IMR-90 (cell line): ENCODE data around the gene PSRC1. TPM values are rescaled to one million over a fixed set of nuclear protein-coding genes. Genes with fewer than 3 reads are reported as not detected.

Source experiments
- ATAC-seq: fragments of 200-7000 bp; cut with Tn5 transposase; 2 replicates; pipeline ENCODE4 v1.9.1; 2020; ENCODE audit warnings: low read depth, mild to moderate bottlenecking, moderate library complexity
- BruUV-seq: library from RNA; stranded (reverse); fragments of 400-500 nt; replicated peaks from 2 replicates; lab custom pipeline; 2021; lab: Mats Ljungman, UMichigan
- CTCF ChIA-PET: fragments of 300-600 bp; formaldehyde crosslinking; extraction: SDS; loops from one replicate; lab custom pipeline; 2021; ENCODE audit warnings: antibody characterized with exemption; lab: Yijun Ruan, JAX
- POLR2A ChIA-PET: fragments of 300-600 bp; sonication (Branson Sonifier 250); formaldehyde crosslinking; loops from one replicate; lab custom pipeline; 2022; ENCODE audit warnings: antibody characterized with exemption; ENCODE audit not compliant: unreplicated experiment; lab: Charles Lee
- DNase-seq: peaks from one replicate; pipeline ENCODE4 v3.0.0; 2013
- H2AFZ ChIP-seq: replicated peaks from 2 replicates; pipeline ENCODE3; 2013; ENCODE audit warnings: low read length, mild to moderate bottlenecking; ENCODE audit not compliant: poor library complexity
- H2AK5ac ChIP-seq: 2 replicates; pipeline ENCODE4 v1.6.1; 2013; ENCODE audit warnings: low read depth, low read length, inconsistent platforms
- H2AK9ac ChIP-seq: replicated peaks from 2 replicates; pipeline ENCODE3; 2013; ENCODE audit warnings: mild to moderate bottlenecking, low read depth, low read length, moderate library complexity; ENCODE audit not compliant: poor library complexity
- H2BK120ac ChIP-seq: 2 replicates; pipeline ENCODE4 v1.6.1; 2013; ENCODE audit warnings: low read depth, low read length, inconsistent platforms
- H2BK15ac ChIP-seq: 3 replicates; pipeline ENCODE4 v1.6.1; 2013; ENCODE audit warnings: low read depth, low read length, inconsistent platforms
- H2BK20ac ChIP-seq: 2 replicates; pipeline ENCODE4 v1.6.1; 2013; ENCODE audit warnings: low read depth, mild to moderate bottlenecking, inconsistent platforms, low read length, moderate library complexity
- H2BK5ac ChIP-seq: 2 replicates; pipeline ENCODE4 v1.6.1; 2013; ENCODE audit warnings: mild to moderate bottlenecking, low read depth, low read length, inconsistent platforms; ENCODE audit not compliant: poor library complexity, severe bottlenecking
- H3K14ac ChIP-seq: replicated peaks from 2 replicates; pipeline ENCODE4 v1.6.1; 2013; ENCODE audit warnings: low read depth, low read length, inconsistent platforms
- H3K18ac ChIP-seq: 2 replicates; pipeline ENCODE4 v1.6.1; 2013; ENCODE audit warnings: low read depth, low read length, control low read depth
- H3K23ac ChIP-seq: 2 replicates; pipeline ENCODE4 v1.6.1; 2013; ENCODE audit warnings: low read depth, low read length, inconsistent platforms
- H3K27ac ChIP-seq: 2 replicates; pipeline ENCODE4 v1.5.1; 2013; ENCODE audit warnings: mild to moderate bottlenecking, control low read depth, low read length; ENCODE audit not compliant: insufficient read depth
- H3K27me3 ChIP-seq: 2 replicates; pipeline ENCODE4 v1.6.1; 2013; ENCODE audit warnings: low read length; ENCODE audit not compliant: control insufficient read depth, insufficient read depth
- H3K36me3 ChIP-seq: 2 replicates; pipeline ENCODE4 v1.6.1; 2013; ENCODE audit warnings: low read length, mixed read lengths; ENCODE audit not compliant: control insufficient read depth, insufficient read depth
- H3K4ac ChIP-seq: 2 replicates; pipeline ENCODE4 v1.6.1; 2013; ENCODE audit warnings: low read depth, low read length, inconsistent platforms
- H3K4me1 ChIP-seq: 2 replicates; pipeline ENCODE4 v1.6.1; 2013; ENCODE audit warnings: low read length, mixed read lengths; ENCODE audit not compliant: control insufficient read depth, insufficient read depth
- H3K4me2 ChIP-seq: 2 replicates; pipeline ENCODE4 v1.6.1; 2013; ENCODE audit warnings: low read depth, mild to moderate bottlenecking, control low read depth, low read length, moderate library complexity
- H3K4me3 ChIP-seq: 2 replicates; pipeline ENCODE4 v1.5.1; 2013; ENCODE audit warnings: low read depth, mild to moderate bottlenecking, control low read depth, low read length, moderate library complexity; ENCODE audit not compliant: insufficient read depth
- H3K56ac ChIP-seq: 2 replicates; pipeline ENCODE4 v1.6.1; 2013; ENCODE audit warnings: low read length, inconsistent platforms; ENCODE audit not compliant: insufficient read depth; ENCODE audit errors: extremely low read depth
- H3K79me1 ChIP-seq, 2 experiments: 2 replicates each; pipeline ENCODE4 v1.6.1; 2013; ENCODE audit warnings: low read length in 2 of 2, inconsistent platforms in 1 of 2, low read depth in 1 of 2
- H3K9ac ChIP-seq: 2 replicates; pipeline ENCODE4 v1.6.1; 2013; ENCODE audit warnings: low read depth, low read length, control low read depth
- H3K9me1 ChIP-seq: 2 replicates; pipeline ENCODE4 v1.6.1; 2013; ENCODE audit warnings: low read length, inconsistent platforms; ENCODE audit not compliant: insufficient read depth
- H3K9me3 ChIP-seq: 2 replicates; pipeline ENCODE4 v1.6.1; 2013; ENCODE audit warnings: low read length; ENCODE audit not compliant: control insufficient read depth, insufficient read depth
- H4K20me1 ChIP-seq: 2 replicates; pipeline ENCODE4 v1.6.1; 2013; ENCODE audit warnings: low read length, inconsistent platforms; ENCODE audit not compliant: insufficient read depth
- H4K5ac ChIP-seq: 2 replicates; pipeline ENCODE4 v1.6.1; 2013; ENCODE audit warnings: mild to moderate bottlenecking, low read depth, low read length, control low read depth
- H4K8ac ChIP-seq, 2 experiments: 2 replicates each; pipeline ENCODE4 v1.6.1; 2013; ENCODE audit warnings: low read depth in 2 of 2, low read length in 2 of 2, control low read depth in 1 of 2, inconsistent platforms in 1 of 2
- H4K91ac ChIP-seq: 2 replicates; pipeline ENCODE4 v1.6.1; 2013; ENCODE audit warnings: low read depth, low read length, inconsistent platforms; ENCODE audit not compliant: insufficient read depth
- BHLHE40 ChIP-seq: fragments of 150-350 bp; IDR thresholded peaks from 2 replicates; pipeline ENCODE4 v1.6.1; 2016; ENCODE audit warnings: mild to moderate bottlenecking, low read depth, low read length
- CEBPB ChIP-seq: IDR thresholded peaks from 2 replicates; pipeline ENCODE4 v1.6.1; 2012; ENCODE audit warnings: low read depth, low read length, improper control_type of control experiment
- CHD1 ChIP-seq: IDR thresholded peaks from 2 replicates; pipeline ENCODE4 v1.6.1; 2012; ENCODE audit warnings: low read depth, low read length, improper control_type of control experiment
- MAFK ChIP-seq: IDR thresholded peaks from 2 replicates; pipeline ENCODE4 v1.6.1; 2012; ENCODE audit warnings: low read depth, low read length, improper control_type of control experiment
- MAZ ChIP-seq: IDR thresholded peaks from 2 replicates; pipeline ENCODE4 v1.6.1; 2012; ENCODE audit warnings: low read depth, mild to moderate bottlenecking, low read length, improper control_type of control experiment, moderate library complexity, borderline replicate concordance
- MXI1 ChIP-seq: IDR thresholded peaks from 2 replicates; pipeline ENCODE4 v1.6.1; 2012; ENCODE audit warnings: low read depth, mild to moderate bottlenecking, low read length, moderate library complexity, borderline replicate concordance
- POLR2A ChIP-seq: IDR thresholded peaks from 2 replicates; pipeline ENCODE4 v1.6.1; 2012; ENCODE audit warnings: mild to moderate bottlenecking, low read depth, low read length
- RAD21 ChIP-seq: IDR thresholded peaks from 2 replicates; pipeline ENCODE4 v1.6.1; 2012; ENCODE audit warnings: low read length, improper control_type of control experiment
- RCOR1 ChIP-seq: IDR thresholded peaks from 2 replicates; pipeline ENCODE4 v1.6.1; 2012; ENCODE audit warnings: mild to moderate bottlenecking, low read length, improper control_type of control experiment; ENCODE audit not compliant: insufficient replicate concordance
- RFX5 ChIP-seq: IDR thresholded peaks from 2 replicates; pipeline ENCODE4 v1.8.0; 2012; ENCODE audit warnings: low read depth, mild to moderate bottlenecking, low read length, moderate library complexity
- USF2 ChIP-seq: fragments of 150-350 bp; IDR thresholded peaks from 2 replicates; pipeline ENCODE4 v1.6.1; 2017; ENCODE audit warnings: mild to moderate bottlenecking, antibody characterized with exemption, low read length, low read depth
- WGBS, 2 experiments: methylation state at CpG; one replicate each; pipeline versions ENCODE4 v1.1.5 to v1.1.7; 2013; ENCODE audit warnings: missing lambda C conversion rate in 2 of 2; ENCODE audit not compliant: insufficient read length in 1 of 2; ENCODE audit errors: extremely low coverage in 2 of 2; 5-methylcytosine and 5-hydroxymethylcytosine counted together
- dilution Hi-C: fragments of 300-500 bp; cut with HindIII; formaldehyde crosslinking; loops from one replicate; pipeline ENCODE4 v1.14.3; 2018; ENCODE audit warnings: low sequenced_read_pairs; ENCODE audit not compliant: unreplicated experiment
- in situ Hi-C: fragments of 300-500 bp; cut with MboI; formaldehyde crosslinking; loops from 3 replicates; pipeline ENCODE4 v1.14.3; 2019; ENCODE audit warnings: low sequenced_read_pairs, inconsistent platforms, mixed read lengths
- intact Hi-C: fragments of 100-400 bp; cut with micrococcal nuclease; formaldehyde crosslinking; loops from 2 replicates; pipeline ENCODE4 v1.10.0; 2022
- polyA plus RNA-seq, 3 experiments: library from polyadenylated mRNA; depleted of rRNA; stranded (reverse); fragments of >200 nt; gene quantifications; 2 replicates each; pipeline ENCODE4 v1.2.3, GENCODE V29; 2012; ENCODE audit warnings: low replicate concordance in 1 of 3
- total RNA-seq: library from RNA; depleted of rRNA; stranded (reverse); fragments of >200 nt; gene quantifications from 2 replicates; pipeline ENCODE4 v1.2.3, GENCODE V29; 2012

Gene PSRC1
- total and polyA plus RNA-seq, 2 of the 4 experiments (the other 2 are of a cell fraction), result 34.6 to 40.3 TPM

DNA sequence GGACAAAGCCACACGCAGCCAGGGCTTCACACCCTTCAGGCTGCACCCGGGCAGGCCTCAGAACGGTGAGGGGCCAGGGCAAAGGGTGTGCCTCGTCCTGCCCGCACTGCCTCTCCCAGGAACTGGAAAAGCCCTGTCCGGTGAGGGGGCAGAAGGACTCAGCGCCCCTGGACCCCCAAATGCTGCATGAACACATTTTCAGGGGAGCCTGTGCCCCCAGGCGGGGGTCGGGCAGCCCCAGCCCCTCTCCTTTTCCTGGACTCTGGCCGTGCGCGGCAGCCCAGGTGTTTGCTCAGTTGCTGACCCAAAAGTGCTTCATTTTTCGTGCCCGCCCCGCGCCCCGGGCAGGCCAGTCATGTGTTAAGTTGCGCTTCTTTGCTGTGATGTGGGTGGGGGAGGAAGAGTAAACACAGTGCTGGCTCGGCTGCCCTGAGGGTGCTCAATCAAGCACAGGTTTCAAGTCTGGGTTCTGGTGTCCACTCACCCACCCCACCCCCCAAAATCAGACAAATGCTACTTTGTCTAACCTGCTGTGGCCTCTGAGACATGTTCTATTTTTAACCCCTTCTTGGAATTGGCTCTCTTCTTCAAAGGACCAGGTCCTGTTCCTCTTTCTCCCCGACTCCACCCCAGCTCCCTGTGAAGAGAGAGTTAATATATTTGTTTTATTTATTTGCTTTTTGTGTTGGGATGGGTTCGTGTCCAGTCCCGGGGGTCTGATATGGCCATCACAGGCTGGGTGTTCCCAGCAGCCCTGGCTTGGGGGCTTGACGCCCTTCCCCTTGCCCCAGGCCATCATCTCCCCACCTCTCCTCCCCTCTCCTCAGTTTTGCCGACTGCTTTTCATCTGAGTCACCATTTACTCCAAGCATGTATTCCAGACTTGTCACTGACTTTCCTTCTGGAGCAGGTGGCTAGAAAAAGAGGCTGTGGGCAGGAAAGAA is 8.1 kb downstream of the PSRC1 start:
- in situ Hi-C loops, result loop anchor here (5.0 kb wide), 1 partner anchor 122 kb away; the partner anchor contains the start of gene SORT1
- peak overlapping the region; percentile 20 for H3K4me2 ChIP-seq
- no peak overlapping the region; the same call in 1 of the 2 replicates for H4K5ac ChIP-seq
- no peak overlapping the region for H3K4me3 ChIP-seq
- WGBS, 2 experiments, result 48% methylated on average over 8 of the region's 24 CpGs; no CpG with 5 or more reads in 1 of the 2 experiments
- peak overlapping the region in 1 of 2 experiments; percentile 62; a peak in 2 of 4 replicates for H4K8ac ChIP-seq
- dilution Hi-C loops, result no loop called here
- peak; percentile 75 for DNase-seq
- intact Hi-C loops, result no loop called here
- H3K36me3 ChIP-seq, result peaks cover under 1% of the 10 kb centered on the region
- H2AK5ac ChIP-seq, result peak overlapping the region; percentile 91
- peak overlapping the region; percentile 12; the same call in 1 of the 2 replicates for H3K27ac ChIP-seq
- 0 out of 2 replicates have a peak overlapping the region, but pooled peaks have one; percentile 45 for H3K14ac ChIP-seq
- peak overlapping the region; percentile 63 for H4K91ac ChIP-seq
- no peaks in the 10 kb centered on the region for H4K20me1 ChIP-seq
- BruUV-seq, result no TSS peak
- ChIA-PET POLR2A (no interaction called here), CTCF (no interaction called here)
- H3K9ac ChIP-seq, result no peak overlapping the region
- H3K4me1 ChIP-seq, result peaks cover 14% of the 10 kb centered on the region
- no peak for TF ChIP-seq MAFK
- no peak for TF ChIP-seq POLR2A
- no peak for TF ChIP-seq CHD1
- TF ChIP-seq BHLHE40, result peak; percentile 56
- TF ChIP-seq CEBPB, result peak; percentile 95
- TF ChIP-seq MXI1, result peak; percentile 32; the same call in 1 of the 2 replicates
- peak; percentile 22; the same call in 1 of the 2 replicates for TF ChIP-seq USF2
- no peak for TF ChIP-seq RFX5
- no peak for TF ChIP-seq RAD21
- TF ChIP-seq RCOR1, result peak; percentile 56
- peak; percentile 27; the same call in 1 of the 2 replicates for TF ChIP-seq MAZ
- peak overlapping the region; percentile 52 for H2BK5ac ChIP-seq
- H3K23ac ChIP-seq, result 0 out of 2 replicates have a peak overlapping the region, but pooled peaks have one; percentile 25
- peak overlapping the region; percentile 64; the same call in 1 of the 3 replicates for H2BK15ac ChIP-seq
- peak overlapping the region; percentile 22; the same call in 1 of the 2 replicates for H3K18ac ChIP-seq
- peak overlapping the region; percentile 75 for H2AFZ ChIP-seq
- ATAC-seq, result peak; percentile 69
- H2AK9ac ChIP-seq, result peak overlapping the region; percentile 87
- H3K9me3 ChIP-seq, result no peaks in the 10 kb centered on the region
- peak overlapping the region; percentile 73 for H2BK120ac ChIP-seq
- H2BK20ac ChIP-seq, result peak overlapping the region; percentile 76
- H3K56ac ChIP-seq, result no peak overlapping the region
- peak overlapping the region; percentile 62 for H3K4ac ChIP-seq
- H3K79me1 ChIP-seq, result peaks cover 0 to 21% of the 10 kb centered on the region in 2 experiments
- H3K9me1 ChIP-seq, result peaks cover 5% of the 10 kb centered on the region; the same call in 1 of the 2 replicates
- no peaks in the 10 kb centered on the region for H3K27me3 ChIP-seq
